GM19025 (cell line): ENCODE results near the gene MDFIC.

Source experiments
- ATAC-seq: cut with Tn5 transposase; IDR thresholded peaks from one replicate; pipeline ENCODE4 v1.9.1; 2021; ENCODE audit warnings: mild to moderate bottlenecking, low read depth, moderate library complexity; ENCODE audit not compliant: unreplicated experiment

MDFIC gene

DNA sequence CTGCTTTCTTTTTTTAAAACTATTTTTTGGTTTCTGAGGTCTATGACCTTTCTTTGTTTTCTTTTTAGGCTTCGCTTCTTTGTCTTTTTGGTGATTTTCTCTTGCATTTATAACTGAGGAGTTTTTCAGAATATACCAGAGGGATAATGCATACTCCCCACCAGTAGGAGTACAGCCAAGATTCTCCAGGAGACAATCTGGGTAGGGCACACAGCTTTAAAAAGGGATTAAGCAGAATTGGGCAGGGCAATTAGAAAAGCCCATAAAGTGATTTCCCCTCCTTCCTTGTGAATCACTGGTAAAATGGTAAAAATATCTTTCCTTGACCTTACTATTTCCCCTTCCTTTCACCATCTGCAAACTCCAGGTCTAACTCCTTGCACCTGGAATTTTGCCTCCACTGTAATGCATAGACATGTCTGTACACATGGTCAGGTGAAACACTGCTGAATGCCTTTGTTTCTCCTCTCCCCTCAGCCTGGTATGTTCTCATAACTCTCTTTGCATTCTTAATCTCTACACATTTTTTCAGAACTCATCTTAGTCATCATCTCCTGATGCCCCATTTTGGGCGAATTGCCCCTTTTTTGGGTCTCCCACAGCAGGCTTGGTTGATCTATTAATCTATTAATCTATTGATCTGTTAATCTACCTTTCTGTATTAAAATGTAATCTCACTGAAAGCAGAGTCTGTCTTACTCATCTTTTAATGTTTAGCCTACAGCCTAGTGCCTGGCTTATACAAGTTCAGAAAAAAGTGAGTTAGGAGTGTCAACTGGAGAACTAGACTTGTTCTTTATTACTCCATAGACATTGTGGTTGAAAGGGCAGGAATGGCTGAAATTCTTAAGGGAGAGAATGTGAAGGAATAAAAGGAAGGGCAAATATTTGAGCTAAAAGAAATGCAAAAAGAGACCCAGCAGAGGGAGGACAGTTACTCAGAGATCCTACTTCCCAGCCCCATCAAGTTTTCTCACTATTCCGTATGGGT lies 64.6 kb downstream of the MDFIC start:
- no peak for ATAC-seq

DNA sequence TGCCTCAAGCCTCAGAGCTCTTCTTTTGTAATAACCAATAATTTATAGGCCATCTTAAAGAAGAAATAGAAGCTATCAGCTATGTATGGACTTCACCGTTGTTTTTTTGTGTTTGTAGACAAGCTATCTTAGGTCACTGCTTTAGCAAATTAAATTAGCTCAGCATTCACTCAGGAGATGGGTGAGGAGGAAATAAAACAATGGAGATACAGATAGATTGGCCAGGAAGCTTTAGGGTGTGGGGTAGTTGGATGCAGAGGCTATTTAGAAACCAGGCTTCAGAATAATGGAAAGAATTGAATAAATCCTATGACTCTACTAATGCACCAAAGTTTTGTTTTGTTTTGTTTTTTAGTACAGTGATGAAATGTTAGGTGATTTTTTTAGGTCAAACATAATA lies 66.1 kb downstream of the MDFIC start:
- no peak for ATAC-seq

DNA sequence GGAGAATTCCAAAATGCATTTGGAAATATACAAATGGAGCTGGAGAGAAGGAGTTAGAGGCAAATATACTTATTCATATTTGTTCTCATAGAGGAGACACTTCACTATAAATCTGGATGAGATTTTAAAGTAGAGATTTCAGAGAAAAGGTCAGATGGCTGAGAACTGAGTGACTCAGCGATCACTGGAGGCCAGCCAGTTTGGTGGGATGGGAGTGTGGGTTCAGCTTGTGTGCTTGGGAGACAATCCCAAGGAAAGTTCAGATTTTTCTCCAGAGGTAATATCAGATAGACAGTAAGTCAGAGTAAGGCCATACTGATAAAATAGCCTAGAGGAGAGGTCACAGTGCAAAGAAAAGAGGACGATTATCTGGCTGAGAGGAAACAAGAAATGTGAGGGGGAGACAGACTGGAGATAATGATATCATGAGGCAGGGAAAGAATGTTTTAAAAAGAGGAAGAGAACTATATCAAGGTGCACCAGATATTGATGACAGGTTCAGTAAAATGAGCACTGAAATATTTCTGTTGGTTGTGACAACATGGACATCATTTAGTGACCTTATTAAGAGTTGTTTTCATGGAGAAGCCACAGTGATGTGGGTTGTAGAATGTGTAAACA lies 67.0 kb downstream of the MDFIC start:
- ATAC-seq = no peak

DNA sequence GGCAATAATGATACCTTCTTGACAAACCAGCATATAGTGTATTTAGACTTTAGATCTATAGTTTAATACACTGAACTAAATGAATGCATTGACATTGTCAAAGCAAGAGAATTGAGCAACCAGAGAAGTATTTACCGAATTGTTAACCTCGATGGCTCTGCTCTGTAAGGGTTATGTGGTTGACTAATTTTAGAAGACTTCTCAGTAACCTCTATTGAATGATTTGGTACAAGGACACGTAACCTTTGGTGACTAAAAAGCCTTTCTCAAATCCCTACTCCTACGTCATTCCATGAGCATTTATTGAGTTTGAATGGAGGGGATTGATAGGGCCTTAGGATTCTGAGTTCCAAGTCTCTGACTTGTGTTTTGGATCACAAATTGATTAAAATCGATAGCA lies 67.6 kb downstream of the MDFIC start:
- no peak for ATAC-seq

DNA sequence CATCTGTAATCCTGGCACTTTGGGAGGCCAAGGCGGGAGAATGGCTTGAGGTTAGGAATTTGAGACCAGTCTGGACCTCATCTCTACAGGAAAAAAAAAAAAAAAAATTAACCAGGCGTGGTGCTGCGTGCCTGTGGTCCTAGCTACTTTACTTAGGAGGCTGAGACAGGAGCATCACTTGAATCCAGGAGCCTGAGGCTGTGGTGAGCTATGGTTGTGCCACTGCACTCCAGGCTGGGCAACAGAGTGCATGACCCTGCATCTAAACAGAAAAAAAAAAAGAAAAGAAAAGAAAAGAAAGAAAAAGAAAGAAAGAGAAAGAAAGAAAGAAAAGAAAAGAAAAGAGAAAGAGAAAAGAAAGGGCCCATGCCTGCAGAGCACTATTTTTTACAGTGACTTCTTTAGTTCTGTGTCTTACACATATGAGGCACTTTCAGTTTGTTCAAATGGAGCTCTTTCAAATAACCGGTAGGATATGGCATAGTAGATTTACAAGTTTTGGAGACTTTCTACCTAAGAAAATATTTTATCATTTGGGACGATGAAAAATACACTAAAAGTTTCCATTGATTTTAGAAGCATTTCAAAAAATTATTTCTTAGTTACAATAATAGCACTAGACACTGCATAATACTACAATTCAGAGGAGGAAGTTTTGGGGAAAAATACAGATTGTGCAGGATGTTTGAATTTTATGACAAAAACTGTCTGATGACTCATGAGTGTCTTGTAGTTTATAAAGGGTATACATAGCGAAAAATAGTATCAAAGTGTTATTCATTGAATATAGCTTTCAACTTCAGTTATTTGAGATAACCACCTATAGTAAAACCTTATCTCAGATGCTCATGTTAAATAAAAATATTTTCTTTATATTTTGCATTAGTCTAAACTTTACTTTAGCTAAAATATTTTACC lies 75.9 kb downstream of the MDFIC start:
- ATAC-seq = no peak

DNA sequence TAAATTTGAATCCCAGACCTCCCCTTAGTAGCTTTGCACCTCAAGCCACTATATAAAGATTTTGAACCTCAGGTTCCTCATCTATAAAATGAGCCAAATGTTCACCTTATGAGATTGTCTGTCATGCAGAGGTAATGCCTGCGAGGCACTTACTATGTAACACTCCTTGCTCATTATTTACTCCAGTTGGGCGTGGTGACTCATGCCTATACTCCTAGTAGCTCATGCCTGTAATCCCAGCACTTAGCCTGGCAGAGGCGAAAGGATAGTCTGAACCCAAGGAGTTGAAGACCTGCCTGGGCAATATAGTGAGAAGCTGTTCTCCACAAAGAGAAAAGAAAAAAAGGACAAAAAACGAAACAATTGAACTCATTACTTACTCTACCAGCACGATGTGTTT lies 82.2 kb downstream of the MDFIC start:
- no peak for ATAC-seq

DNA sequence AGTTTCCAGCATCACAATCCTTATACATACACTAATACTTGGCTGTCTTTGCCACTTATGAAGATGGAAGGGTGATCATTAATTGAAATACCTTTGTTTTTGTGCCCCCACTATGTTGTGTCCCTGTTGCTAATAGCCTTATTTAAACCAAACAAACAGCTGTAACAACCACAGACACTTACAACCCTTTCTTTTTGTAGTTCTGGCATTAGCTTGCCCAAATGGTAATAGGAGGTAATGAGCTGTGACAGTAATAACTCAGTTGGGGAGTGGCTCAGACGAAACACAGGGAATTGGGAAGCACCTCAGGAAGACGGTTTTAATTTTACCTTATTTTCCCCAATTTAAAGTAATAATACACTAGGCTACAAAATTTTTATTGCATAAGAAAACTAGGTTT lies 83.4 kb downstream of the MDFIC start:
- no peak for ATAC-seq

DNA sequence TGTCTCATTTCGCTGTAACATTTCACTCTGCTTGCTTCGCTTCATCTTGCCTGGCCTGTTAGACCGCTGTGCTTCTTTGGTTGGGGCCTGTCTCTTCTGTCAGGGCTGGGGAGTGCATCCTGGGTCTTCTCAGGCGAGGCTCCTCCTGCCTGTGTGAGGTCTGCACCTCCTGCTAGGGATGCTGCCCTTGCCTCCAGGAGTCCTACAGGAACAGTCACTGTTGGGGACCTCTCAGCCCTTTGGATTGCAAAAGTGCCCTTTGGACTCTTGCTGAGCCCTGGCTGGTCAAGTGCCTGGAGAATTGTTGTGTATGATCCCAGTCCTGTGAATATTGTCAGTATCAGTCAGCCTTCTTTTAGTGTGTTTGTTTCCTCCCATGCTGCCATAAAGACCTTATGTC lies 84.1 kb downstream of the MDFIC start:
- no peak for ATAC-seq

DNA sequence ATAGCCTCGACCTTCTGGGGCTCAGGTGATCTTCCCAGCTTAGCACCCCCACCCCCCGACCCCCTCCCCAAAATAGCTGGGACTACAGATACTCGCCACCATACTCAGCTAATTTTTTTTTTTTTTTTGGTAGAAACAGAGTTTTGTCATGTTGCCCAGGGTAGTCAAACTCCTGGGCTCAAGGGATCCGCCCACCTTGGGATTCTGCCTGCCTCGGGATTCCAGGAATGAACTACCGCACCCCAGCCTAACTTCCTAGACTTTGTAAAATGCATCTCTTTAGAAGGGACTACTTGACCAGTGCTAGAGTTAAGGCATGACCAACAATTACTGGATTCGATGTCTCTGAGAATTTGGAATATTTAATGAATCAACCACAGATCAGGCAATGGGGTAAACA lies 85.9 kb downstream of the MDFIC start:
- no peak for ATAC-seq

DNA sequence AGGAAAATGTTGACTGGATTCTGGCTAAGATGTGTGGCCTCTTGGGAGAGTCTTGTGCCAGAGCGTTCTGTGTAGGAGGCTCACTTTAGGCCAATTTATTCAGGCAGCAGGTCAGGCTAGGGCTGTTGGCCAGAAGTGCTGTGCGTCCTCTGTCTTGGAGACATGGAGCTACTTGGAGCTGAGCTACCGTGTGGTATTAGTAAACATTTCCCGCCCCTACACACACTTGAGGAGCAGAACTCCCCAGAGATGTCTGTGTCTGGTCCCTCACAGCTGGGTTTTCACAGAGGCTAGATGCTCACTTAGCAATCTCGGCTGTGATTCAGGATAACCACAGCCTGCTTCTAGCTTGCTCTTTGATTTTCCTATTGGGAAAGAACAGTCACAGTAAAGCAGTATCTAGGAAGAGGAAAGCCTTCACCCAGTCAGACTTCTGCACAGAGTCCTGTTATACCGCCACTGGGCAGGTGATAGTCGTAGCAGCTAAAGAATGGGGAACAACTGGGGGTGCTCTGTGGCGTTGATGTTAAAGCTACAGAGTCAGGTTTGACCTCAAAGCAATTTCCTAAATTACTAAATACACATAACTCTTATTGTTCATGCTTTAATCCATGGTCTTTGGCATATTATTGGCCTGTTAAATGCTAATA lies 86.7 kb downstream of the MDFIC start:
- peak; percentile 39 for ATAC-seq

DNA sequence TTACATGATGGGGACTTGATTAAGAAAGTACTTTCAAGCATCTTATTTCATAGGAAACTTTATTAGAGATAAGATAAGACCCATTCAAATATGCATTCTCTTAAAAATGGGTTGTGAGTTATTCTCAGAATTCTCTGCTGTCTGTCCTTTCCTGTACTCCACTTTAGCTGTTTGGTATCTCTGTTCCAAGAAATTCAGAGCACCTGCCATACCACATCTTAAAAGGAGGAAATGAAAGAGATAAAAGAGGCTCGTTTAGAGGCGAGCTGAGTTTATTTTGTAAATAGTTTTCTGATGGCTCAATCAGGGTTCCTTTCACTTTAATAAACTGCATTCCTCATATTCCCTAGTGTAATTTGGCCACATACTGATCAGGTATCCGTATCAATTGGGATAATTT lies 87.2 kb downstream of the MDFIC start:
- ATAC-seq = peak; percentile 50

DNA sequence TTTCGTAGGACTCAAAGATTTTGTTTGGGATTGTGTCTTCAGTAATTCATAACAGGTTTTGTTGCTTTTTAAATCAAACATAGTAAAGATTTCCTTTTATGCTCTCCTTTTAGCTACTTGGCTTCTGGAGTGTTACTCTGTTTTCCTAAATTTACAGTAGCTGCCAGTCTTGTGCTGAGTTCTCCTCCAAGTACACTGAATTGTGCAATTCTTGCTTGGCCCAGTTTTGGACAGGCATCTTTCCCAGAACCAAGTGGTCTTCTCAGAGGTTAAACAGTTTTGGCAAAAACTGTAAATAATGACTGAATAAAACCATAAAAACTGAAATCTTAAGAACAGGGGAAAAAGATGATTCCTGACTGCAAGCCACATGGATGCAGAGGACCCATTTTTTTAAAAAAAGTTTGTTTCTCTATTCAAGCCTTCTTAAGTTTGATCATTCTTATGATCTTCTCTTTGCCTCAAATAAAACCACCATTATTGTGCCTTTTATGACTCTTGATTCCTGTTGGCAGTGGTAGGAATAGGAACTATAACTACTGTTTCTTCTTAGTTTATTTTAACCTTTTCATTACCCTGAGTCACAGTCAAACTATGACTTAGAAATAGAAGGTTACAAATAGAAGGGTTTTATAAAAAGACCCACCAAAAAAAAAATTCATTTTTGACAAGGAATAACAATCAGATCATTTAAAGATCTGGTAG lies 88.0 kb downstream of the MDFIC start:
- ATAC-seq = no peak

DNA sequence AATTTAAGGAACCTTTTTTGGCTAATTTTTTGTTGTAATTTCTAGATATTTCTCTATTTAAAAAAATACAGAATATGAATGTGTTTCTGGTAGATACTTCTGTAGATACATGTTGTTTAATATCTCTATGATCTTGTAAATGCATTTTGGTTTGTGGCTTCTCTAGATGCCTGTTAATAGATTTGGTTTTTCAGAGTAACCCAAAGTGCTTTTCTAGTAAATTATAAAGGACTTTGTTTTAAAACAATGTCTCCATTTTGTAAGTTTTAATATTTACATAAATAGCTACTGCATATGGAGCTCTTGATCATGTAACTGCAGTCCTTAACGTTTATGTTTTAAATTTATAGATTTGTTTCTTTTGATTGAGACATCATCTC lies 88.5 kb downstream of the MDFIC start:
- no peak for ATAC-seq

DNA sequence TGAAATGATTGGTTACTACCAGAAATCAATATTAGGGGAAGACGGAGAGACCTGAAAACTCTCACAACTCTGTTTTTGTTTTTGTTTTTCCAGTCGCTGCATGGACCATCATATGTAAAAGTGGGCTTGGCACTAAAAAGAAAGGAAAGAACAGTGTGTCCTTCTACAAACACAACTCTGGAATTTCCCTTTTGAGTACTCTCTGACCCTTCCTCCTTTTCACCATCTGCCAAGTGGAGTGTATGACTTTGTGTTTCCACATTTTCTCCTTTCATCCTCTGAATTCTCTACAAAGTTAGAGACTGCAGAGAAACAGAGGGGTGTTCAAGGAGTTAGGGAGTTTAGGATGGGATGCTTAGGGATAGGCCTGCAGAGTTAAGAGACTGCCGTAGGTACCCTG lies 92.0 kb downstream of the MDFIC start:
- ATAC-seq = no peak

DNA sequence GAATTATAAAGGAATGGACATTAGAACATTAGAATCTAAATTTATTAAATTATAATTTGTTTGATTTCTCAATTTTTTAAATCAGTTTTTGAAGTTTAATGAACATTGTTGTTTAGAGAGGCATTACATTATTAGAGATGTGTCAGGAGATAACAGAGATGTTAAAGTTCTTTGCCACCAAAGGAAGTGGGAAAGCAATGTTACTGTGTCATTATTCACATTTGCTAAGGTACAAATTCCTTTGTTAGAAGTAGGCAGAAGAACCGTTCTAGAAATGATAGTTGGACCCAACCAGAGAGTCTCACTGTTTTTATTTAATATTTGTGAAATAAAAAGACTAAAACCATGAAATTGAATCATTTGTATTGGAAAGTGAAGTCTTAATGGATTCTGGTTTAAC lies 92.9 kb downstream of the MDFIC start:
- no peak for ATAC-seq

DNA sequence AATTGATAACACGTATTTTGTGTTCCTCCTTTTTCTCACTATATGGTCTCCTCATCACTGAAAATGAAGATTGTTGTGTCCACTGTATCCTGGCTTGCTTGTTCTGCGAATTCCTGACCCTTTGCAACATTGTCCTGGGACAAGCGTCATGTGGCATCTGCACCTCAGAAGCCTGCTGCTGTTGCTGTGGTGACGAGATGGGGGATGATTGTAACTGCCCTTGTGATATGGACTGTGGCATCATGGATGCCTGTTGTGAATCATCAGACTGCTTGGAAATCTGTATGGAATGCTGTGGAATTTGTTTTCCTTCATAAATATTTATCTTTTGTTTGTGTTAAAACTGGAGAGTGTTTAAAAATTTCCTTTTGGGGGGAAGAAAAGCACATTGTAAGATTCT lies 93.7 kb downstream of the MDFIC start:
- no peak for ATAC-seq

DNA sequence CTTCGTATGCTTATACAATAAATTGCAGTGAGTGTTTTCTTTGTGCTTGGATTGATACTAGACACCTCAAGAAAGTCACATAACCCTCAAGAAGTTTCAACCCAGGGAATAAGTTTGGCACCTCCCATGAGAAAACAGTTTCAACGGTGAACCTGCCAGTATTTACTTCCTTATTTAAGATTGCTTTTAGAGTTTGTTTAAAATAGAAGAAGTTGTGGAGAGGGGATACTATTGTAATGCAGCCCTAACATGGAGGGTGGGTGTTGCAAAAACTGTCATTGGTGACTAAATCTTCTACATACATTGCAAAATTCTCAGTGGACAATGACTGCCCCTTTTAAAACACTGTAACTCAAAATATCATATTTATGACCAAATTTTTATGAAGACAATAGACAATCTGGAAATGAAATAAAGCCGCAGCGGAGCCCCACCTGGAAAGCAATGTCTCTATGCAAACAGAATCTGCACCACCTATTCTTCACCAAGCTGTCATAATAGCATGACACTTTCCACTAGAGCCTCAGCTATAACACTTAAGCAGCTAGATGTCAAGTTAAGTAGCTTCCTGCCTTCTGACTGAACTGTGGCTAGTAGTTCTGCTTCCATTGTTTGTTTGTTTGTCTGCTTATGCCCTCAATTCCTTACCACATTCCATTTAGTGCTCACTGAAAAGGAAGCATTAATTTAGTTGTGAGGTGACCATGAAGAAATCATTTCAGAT lies 98.2 kb downstream of the MDFIC start:
- no peak for ATAC-seq

DNA sequence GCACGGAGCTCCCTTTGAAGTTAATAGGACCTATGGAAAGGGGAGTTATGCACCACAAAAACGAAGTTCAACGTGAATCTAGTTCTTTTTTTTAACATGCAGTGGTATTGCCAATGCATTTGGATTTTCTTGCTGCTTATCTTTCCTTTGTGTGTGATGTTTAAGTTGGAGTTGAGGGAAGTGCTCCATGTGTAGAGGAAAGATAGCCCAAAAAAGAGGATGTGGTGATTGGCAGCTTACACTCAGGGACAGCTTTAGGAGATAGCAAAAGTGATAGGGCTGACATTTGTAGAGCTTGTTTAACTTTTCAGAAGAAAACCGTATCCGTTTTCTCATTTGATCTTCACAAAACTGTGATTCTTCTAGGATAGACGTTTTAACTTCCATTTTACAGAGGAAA lies 101.3 kb downstream of the MDFIC start:
- no peak for ATAC-seq

DNA sequence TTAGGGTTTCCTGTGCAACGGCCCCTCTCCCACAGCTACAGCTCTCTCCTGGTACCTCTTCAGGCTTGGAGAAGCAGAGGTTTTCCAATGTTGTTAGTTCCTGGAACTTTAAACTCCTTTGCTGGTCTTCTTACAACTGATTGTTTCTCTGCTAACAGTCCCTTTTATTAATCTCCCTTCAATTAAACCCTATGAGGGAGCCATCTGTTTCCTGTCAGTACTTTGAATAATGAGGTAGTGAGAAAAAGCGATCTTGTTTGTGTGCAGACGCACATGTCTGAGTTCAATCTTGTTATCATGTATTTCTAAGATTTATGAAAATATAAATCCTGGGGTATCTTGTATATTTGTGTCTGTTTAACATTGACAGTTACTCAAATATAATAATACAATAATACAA lies 102.4 kb downstream of the MDFIC start:
- ATAC-seq = no peak
